Keratinocyte (primary cell): ENCODE results near the gene MVB12B. TPM values are rescaled to one million over a fixed set of nuclear protein-coding genes. Genes with fewer than 3 reads are reported as not detected.

ENCODE experiments used
- DNase-seq: peaks from one replicate; pipeline ENCODE4 v3.0.0-alpha.2; 2011; ENCODE audit warnings: low read depth, missing footprints, low spot score
- FAIRE-seq: peaks from 2 replicates; lab custom pipeline; 2011; peaks lifted over from hg19 to GRCh38; lab: Jason Lieb, UNC
- H2AFZ ChIP-seq: 2 replicates; pipeline ENCODE4 v1.6.0; 2012; ENCODE audit warnings: low read length, control low read depth, inconsistent platforms; ENCODE audit not compliant: control insufficient read depth
- H3K27ac ChIP-seq: 2 replicates; pipeline ENCODE4 v1.5.1; 2011; ENCODE audit warnings: low read length; ENCODE audit not compliant: control insufficient read depth, insufficient read depth
- H3K27me3 ChIP-seq: 3 replicates; pipeline ENCODE4 v1.6.0; 2011; ENCODE audit warnings: low read length; ENCODE audit not compliant: control insufficient read depth, insufficient read depth; ENCODE audit errors: extremely low read depth
- H3K36me3 ChIP-seq, 2 experiments: 2 replicates in 1 of 2; 3 replicates in 1 of 2; pipeline ENCODE4 v1.5.1; 2011; ENCODE audit warnings: low read length in 2 of 2, mild to moderate bottlenecking in 1 of 2; ENCODE audit not compliant: control insufficient read depth in 2 of 2, insufficient read depth in 2 of 2; ENCODE audit errors: extremely low read depth in 1 of 2
- H3K4me1 ChIP-seq: 3 replicates; pipeline ENCODE4 v1.5.1; 2011; ENCODE audit warnings: low read length; ENCODE audit not compliant: control insufficient read depth, insufficient read depth; ENCODE audit errors: extremely low read depth
- H3K4me2 ChIP-seq: 3 replicates; pipeline ENCODE4 v1.6.0; 2011; ENCODE audit warnings: low read depth, low read length; ENCODE audit not compliant: control insufficient read depth, insufficient read depth; ENCODE audit errors: extremely low read depth
- H3K4me3 ChIP-seq, 3 experiments: fragments of 200-600 bp in 1 of 3; sonication (generic) in 1 of 3; 2 replicates in 2 of 3; 3 replicates in 1 of 3; pipeline ENCODE4 v1.5.1; 2011 to 2016; ENCODE audit warnings: low read length in 3 of 3, mild to moderate bottlenecking in 3 of 3, control low read depth in 2 of 3, inconsistent platforms in 1 of 3, low read depth in 1 of 3, mixed read lengths in 1 of 3, mixed run types in 1 of 3, moderate library complexity in 1 of 3; ENCODE audit not compliant: control insufficient read depth in 2 of 3, insufficient read depth in 2 of 3; ENCODE audit errors: extremely low read depth in 1 of 3
- H3K79me2 ChIP-seq: 2 replicates; pipeline ENCODE4 v1.6.0; 2012; ENCODE audit warnings: low read length; ENCODE audit not compliant: control insufficient read depth, insufficient read depth
- H3K9ac ChIP-seq: 3 replicates; pipeline ENCODE4 v1.6.0; 2011; ENCODE audit warnings: low read length; ENCODE audit not compliant: control insufficient read depth, insufficient read depth; ENCODE audit errors: extremely low read depth
- H3K9me1 ChIP-seq: 3 replicates; pipeline ENCODE4 v1.6.0; 2011; ENCODE audit warnings: low read length; ENCODE audit not compliant: control insufficient read depth, insufficient read depth; ENCODE audit errors: extremely low read depth
- H3K9me3 ChIP-seq: 2 replicates; pipeline ENCODE4 v1.5.1; 2012; ENCODE audit warnings: low read depth, low read length; ENCODE audit not compliant: control insufficient read depth
- H4K20me1 ChIP-seq: 3 replicates; pipeline ENCODE4 v1.6.0; 2011; ENCODE audit warnings: low read length; ENCODE audit not compliant: control insufficient read depth, insufficient read depth; ENCODE audit errors: extremely low read depth
- CTCF ChIP-seq, 3 experiments: IDR thresholded peaks in 1 of 3; conservative IDR thresholded peaks in 1 of 3; optimal IDR thresholded peaks in 1 of 3; 2 replicates in 2 of 3; 3 replicates in 1 of 3; pipeline versions ENCODE3 to v1.5.1; 2011; ENCODE audit warnings: low read length in 3 of 3, mild to moderate bottlenecking in 3 of 3, moderate library complexity in 2 of 3, control low read depth in 1 of 3, inconsistent platforms in 1 of 3; ENCODE audit not compliant: insufficient read depth in 2 of 3; ENCODE audit errors: extremely low read depth in 1 of 3
- EZH2 ChIP-seq: IDR thresholded peaks from one replicate; pipeline ENCODE4 v1.6.1; 2012; ENCODE audit warnings: inconsistent platforms, mild to moderate bottlenecking, low read length, moderate library complexity
- dilution Hi-C: fragments of 300-500 bp; cut with MboI; formaldehyde crosslinking; loops from one replicate; pipeline ENCODE4 v1.7.0; 2020; ENCODE audit warnings: low sequenced_read_pairs; ENCODE audit not compliant: extremely low pct_ligation_motif_present
- polyA plus RNA-seq, 5 experiments: library from polyadenylated mRNA; depleted of rRNA in 3 of 5; stranded (reverse) in 3 of 5; stranded (forward) in 1 of 5; unstranded in 1 of 5; fragments of >200 nt; gene quantifications; 1 replicate in 1 of 5; 2 replicates in 3 of 5; 3 replicates in 1 of 5; pipeline versions ENCODE4 v1.2.1 to v1.2.3, GENCODE V29; 2011 to 2012; ENCODE audit warnings: missing spikeins in 2 of 5, low read depth in 1 of 5, low replicate concordance in 1 of 5

MVB12B gene
- polyA plus RNA-seq, 1 donor (not counting 4 experiments of a cell fraction or from before 2014, with no cell fraction given) = 1.2 TPM

- FAIRE-seq = no peak
- dilution Hi-C loops = no loop called here
- Histone ChIP-seq H3K9ac (no peak overlapping the region), H3K36me3 (no peaks in the 10 kb centered on the region), H3K27ac (no peak overlapping the region), H2AFZ (no peak overlapping the region), H3K9me3 (no peaks in the 10 kb centered on the region), H3K4me1 (no peaks in the 10 kb centered on the region), H3K79me2 (no peaks in the 10 kb centered on the region), H3K4me2 (no peak overlapping the region), H3K9me1 (no peaks in the 10 kb centered on the region), H3K27me3 (peaks cover 6% of the 10 kb centered on the region), H3K4me3 (no peak overlapping the region), H4K20me1 (no peaks in the 10 kb centered on the region)
- DNase-seq = no peak
- TF ChIP-seq CTCF (optimal IDR thresholded peaks at IDR 0.05 in 1 of 3, IDR thresholded peaks at IDR 0.05 in 1 of 3, conservative IDR thresholded peaks at IDR 0.05 in 1 of 3; ENCODE audit: extremely low read depth in 1 of 3, insufficient read depth in 2 of 3, low read length in 3 of 3) = no peak
These were observed 205.4 kb downstream of the MVB12B start for GRCh38 chr9:126532019-126532462.

- no peak overlapping the region for H3K9ac ChIP-seq
- H3K36me3 ChIP-seq = no peaks in the 10 kb centered on the region
- H3K27me3 ChIP-seq = peaks cover 6% of the 10 kb centered on the region
- no peak overlapping the region for H3K4me2 ChIP-seq
- no peak for TF ChIP-seq CTCF (optimal IDR thresholded peaks at IDR 0.05 in 1 of 3, IDR thresholded peaks at IDR 0.05 in 1 of 3, conservative IDR thresholded peaks at IDR 0.05 in 1 of 3; ENCODE audit: extremely low read depth in 1 of 3, insufficient read depth in 2 of 3, low read length in 3 of 3)
- no peak for TF ChIP-seq EZH2
- H4K20me1 ChIP-seq = no peaks in the 10 kb centered on the region
- no peak for DNase-seq
- no peaks in the 10 kb centered on the region for H3K79me2 ChIP-seq
- no peak for FAIRE-seq
- H3K4me3 ChIP-seq = no peak overlapping the region
- dilution Hi-C loops = no loop called here
- H2AFZ ChIP-seq = no peak overlapping the region
- H3K4me1 ChIP-seq = no peaks in the 10 kb centered on the region
- H3K9me3 ChIP-seq = no peaks in the 10 kb centered on the region
- no peaks in the 10 kb centered on the region for H3K9me1 ChIP-seq
- no peak overlapping the region for H3K27ac ChIP-seq
These were observed 205.9 kb downstream of the MVB12B start for GRCh38 chr9:126532489-126532888.
